GM10248 (cell line): ENCODE measurements around the gene STARD4.

ENCODE experiments used
- CTCF ChIA-PET: fragments of 300-600 bp; sonication (Branson Sonifier 250); formaldehyde crosslinking; extraction: SDS; loops from one replicate; lab custom pipeline; 2021; ENCODE audit warnings: antibody characterized with exemption; lab: Yijun Ruan, JAX
- POLR2A ChIA-PET: fragments of 350-650 bp; sonication (Branson Sonifier 250); formaldehyde crosslinking; extraction: SDS; loops from one replicate; lab custom pipeline; 2020; ENCODE audit warnings: antibody characterized with exemption; lab: Yijun Ruan, JAX
- DNase-seq: peaks from one replicate; pipeline ENCODE4 v3.0.0; 2012; ENCODE audit errors: extremely low spot score
- CTCF ChIP-seq: IDR thresholded peaks from 2 replicates; pipeline ENCODE4 v1.5.1; 2012; ENCODE audit warnings: mild to moderate bottlenecking, low read depth; ENCODE audit errors: extremely low read depth, missing control alignments, control extremely low read depth

STARD4 gene

GRCh38 chr5:111494355-111494999 lies 17.9 kb downstream of the STARD4 start:
- TF ChIP-seq CTCF: no peak
- ChIA-PET POLR2A (interaction anchor here (0.7 to 1.3 kb wide), 2 partner anchors 13 to 23 kb away, joined by 4 to 20 read pairs; no protein-coding TSS in a partner anchor), CTCF (interaction anchor here (1.1 to 2.2 kb wide), 7 partner anchors 9 to 40 kb away, joined by 3 to 6 read pairs (median 4); no protein-coding TSS in a partner anchor)
- DNase-seq: no peak

- CTCF ChIA-PET: interaction anchor here (0.6 to 2.2 kb wide), 3 partner anchors 11 to 298 kb away, joined by 3 to 7 read pairs (median 6); no protein-coding TSS in a partner anchor
- POLR2A ChIA-PET: no interaction called here
- no peak for DNase-seq
- no peak for TF ChIP-seq CTCF
Measured at GRCh38 chr5:111493031-111493430, 19.3 kb downstream of the STARD4 start.

- no peak for DNase-seq
- ChIA-PET POLR2A (no interaction called here), CTCF (interaction anchor here (1.0 to 1.8 kb wide), 2 partner anchors 10 to 43 kb away, joined by 3 to 8 read pairs; no protein-coding TSS in a partner anchor)
- no peak for TF ChIP-seq CTCF
Measured at GRCh38 chr5:111488353-111488752, 24.0 kb downstream of the STARD4 start.

- TF ChIP-seq CTCF: no peak
- ChIA-PET CTCF (interaction anchor here (1.8 kb wide), 1 partner anchor 8 kb away, joined by 8 read pairs; no protein-coding TSS in a partner anchor), POLR2A (interaction anchor here (0.6 kb wide), 1 partner anchor 10 kb away, joined by 3 read pairs; no protein-coding TSS in a partner anchor)
- no peak for DNase-seq
Measured at GRCh38 chr5:111486926-111487325, 25.4 kb downstream of the STARD4 start.

- ChIA-PET POLR2A (no interaction called here), CTCF (interaction anchor here (1.0 to 1.9 kb wide), 3 partner anchors 9 to 16 kb away, joined by 3 to 7 read pairs (median 3); no protein-coding TSS in a partner anchor)
- DNase-seq: no peak
- no peak for TF ChIP-seq CTCF
Measured at GRCh38 chr5:111486055-111486454, 26.3 kb downstream of the STARD4 start.

- ChIA-PET POLR2A (no interaction called here), CTCF (interaction anchor here (1.0 to 2.2 kb wide), 3 partner anchors 9 to 51 kb away, joined by 3 to 8 read pairs (median 5); no protein-coding TSS in a partner anchor)
- no peak for DNase-seq
- no peak for TF ChIP-seq CTCF
Measured at GRCh38 chr5:111480346-111480745, 32.0 kb downstream of the STARD4 start.
